ENCODE measurements around the gene RS1.

Gene RS1

DNA sequence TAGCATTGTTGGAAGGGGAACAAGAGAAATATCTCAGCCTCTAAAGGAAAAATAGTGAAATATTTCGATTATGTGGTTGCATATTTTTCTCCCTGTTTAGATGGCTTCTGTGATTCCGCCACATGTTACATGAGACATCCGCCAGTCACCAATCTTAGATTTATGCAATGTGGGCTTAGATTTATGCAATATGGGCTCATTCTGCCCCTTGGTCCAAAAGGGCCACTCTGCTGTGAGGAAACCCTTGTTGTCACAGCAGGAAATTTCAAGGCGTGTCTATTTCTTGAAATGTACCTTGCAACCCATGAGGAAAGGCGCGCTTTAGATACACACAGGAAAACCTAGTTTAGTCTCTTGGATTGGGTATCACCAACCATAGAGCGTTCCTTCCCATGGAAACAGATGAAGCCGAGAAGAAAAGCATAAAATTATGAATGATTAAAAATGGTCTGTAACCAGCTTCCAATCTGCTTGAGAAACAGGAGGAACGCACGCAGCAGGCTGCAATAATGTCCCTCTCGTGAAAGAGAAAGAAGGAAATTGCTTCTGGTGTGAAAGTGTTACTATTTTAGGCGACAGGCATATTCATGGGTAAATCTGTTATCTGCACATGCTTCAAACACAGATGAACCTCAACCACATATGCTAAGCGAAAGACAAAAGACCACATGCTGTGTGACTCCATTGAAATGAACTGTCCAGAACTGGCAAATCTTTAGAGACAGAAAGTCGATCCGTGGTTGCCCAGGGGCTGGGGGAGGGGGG, 3.7 kb downstream of the RS1 start:
- no peak for DNase-seq (ENCODE audit: low read depth)

DNA sequence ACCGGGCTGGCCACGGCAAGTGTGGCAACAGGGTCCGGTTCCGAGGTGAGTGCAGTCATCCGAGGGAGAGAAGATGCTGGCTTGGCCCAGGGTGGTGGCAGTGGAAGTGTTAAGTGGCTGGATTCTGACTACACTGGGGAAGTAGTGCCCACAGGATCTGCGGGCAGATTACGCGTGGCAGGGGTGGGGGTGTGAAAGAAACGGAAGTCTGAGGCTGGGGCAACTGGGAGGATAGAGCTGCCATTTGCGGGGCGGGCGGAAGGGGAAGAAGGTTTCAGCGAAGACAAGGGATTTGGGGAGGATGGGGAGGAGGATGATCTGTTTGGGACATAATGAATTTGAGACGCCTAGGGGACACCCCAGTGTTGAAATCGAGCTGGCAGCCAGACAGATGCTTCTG, 5.3 kb downstream of the RS1 start:
- no peak for DNase-seq (ENCODE audit: low read depth)

DNA sequence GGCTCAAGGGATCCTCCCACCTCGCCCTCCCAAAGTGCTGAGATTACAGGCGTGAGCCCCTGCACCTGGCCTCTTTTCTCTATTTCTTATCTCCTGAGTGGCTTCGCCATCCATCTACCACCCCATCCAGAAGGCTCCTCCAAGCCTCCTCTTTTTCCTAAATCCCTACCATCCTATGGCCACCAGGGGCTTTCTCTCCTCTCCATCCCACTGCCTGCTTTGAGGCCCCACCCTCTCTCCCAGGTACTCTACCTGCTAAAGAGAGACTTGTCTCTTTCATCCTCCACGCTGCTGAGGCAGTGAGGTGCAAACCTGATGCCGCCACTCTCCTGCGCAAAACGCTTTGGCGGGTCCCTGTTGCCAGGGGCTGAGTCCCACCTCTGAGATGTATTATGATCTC, 7.0 kb downstream of the RS1 start:
- DNase-seq (ENCODE audit: low read depth), result no peak

DNA sequence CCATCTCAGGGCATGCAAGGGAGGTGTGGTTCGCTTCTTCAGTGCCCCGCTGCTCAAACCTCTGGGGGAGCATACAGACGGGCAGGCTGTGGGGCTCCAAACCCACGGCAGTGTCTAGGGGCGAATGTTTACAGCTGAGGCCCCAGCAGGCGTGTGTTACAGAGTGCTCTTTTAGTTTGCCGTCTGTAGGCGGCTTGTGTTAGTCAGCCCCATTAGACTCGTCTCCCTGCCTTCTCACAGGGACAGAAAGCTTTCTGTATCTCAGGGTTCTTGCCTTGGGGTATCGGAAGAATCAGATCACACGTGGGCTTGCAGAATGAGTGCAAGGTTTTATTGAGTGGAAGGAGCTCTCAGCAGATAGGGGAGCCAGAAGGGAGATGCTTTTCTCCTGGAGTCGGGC, 10.6 kb downstream of the RS1 start:
- DNase-seq (ENCODE audit: low read depth), result no peak

DNA sequence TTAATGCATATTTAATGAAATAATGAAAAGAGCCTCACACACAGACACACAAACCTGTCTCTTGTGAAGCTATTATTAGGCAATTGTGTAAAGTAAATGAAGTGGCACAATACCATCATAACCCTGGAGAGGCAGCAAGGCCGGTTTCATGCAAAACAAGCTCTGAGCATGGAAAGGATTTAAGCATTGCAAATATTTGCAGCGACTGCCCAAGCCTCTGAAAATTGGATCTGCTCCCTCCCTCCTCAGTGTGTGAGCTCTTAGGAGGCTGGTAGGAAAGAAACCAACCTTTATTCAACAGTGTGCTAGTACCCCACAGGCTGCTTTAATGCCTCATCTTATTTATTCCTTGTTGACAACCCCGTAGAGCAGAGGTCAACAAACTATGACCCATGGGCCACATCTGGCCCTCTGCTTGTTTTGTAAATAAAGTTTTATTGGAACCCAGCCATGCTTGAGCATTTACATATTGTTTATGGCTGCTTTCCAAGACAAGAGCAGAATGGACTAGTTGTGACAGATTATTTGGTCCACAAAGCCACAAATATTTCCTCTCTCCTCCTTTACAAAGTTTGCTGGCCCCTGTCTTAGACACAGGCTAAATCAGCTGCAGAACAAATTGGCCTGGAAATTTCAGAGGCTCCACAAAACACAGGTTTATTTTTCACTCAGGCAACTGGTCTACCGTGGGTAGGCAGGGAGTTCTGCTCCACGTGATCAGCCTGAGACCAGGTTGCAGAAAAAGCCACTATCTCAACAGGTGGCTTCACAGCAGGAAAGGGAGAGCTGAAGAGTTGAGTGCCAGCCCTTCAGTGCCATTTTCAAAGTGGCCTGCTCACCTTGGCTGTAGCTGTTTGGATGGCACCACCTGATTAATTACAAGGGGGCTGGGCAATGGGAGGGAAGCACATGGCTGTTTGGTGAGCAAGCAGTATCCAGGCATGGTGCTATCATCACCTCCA, 16.8 kb downstream of the RS1 start:
- DNase-seq (ENCODE audit: low read depth), result no peak

DNA sequence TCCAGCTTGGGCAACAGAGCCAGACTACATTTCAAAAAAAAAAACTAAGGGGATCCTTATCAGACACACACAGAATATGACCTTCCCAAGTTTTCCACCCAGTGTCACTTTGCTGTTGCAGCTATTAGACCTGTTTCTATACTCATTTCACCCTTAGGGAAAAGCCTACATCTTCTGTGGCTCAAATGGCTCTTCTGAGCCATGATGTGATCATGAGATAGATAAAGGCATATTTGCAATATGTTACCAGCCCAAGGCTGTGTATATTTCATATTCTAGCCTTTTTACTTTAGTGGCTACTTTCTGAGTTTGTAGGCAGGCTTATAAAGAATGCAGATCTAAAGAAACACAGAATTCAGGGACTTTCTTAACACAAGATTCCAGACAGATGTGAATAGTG, 19.3 kb downstream of the RS1 start:
- no peak for DNase-seq (ENCODE audit: low read depth)

DNA sequence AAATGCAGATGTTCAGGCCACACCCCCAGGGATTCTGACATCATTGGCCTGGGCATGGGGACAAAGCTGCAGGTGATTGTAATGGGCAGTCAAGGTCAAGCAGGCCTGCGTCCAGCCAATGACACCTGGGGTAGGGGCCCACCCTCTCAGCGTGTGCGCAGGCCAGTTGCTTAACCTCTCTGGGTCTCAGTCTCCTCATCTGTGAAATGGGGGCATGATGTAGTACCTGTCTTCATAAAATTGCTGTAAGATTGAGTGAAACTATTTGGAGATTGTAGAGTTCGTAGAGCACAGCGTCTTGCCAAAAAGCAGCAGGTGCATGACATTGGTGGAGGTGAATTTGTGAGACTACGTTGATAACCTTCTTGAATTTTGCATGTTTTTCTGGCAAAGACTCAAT, 21.2 kb downstream of the RS1 start:
- DNase-seq (ENCODE audit: low read depth), result no peak

DNA sequence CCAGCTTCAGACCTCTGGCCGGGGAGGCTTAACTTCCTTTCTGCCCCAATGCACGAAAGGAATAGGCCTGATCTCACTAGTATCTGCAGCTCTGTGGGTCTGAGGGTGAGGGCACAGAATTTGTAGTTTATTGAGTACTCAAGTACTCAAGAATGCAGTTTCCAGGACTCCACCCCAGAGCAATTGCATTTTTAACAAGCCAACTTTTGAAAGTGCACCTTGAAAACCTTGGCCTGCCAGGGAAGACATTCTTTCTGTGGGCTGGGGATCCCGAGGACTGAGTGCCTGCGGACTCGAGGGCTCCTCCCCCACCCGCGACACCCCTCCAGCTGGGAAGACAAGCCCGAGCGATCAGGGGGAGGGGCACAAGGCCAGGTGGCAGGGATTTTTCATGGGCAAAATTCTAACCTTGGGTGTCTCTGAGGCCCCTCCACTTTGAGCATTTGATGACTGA, 22.4 kb downstream of the RS1 start:
- DNase-seq (ENCODE audit: low read depth), result no peak

DNA sequence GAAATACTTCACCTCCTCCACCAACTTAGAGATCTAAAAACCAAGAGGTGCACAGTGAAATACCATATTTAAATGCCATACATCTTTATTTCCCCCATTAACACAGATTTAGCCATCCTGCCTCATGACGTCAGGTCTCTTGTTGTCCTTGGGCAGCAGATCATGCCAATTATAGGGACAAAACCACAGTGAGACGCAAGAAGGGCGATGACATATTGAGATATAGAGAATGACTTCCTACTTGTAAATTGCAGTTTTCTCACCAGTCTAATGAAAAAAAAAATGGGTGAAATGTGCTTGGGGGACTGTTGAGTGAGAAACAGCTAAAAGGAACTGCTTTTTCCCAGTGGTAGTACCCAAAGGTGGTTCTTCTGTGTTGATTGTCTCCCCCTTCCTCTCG, 24.3 kb downstream of the RS1 start:
- DNase-seq (ENCODE audit: low read depth), result no peak

DNA sequence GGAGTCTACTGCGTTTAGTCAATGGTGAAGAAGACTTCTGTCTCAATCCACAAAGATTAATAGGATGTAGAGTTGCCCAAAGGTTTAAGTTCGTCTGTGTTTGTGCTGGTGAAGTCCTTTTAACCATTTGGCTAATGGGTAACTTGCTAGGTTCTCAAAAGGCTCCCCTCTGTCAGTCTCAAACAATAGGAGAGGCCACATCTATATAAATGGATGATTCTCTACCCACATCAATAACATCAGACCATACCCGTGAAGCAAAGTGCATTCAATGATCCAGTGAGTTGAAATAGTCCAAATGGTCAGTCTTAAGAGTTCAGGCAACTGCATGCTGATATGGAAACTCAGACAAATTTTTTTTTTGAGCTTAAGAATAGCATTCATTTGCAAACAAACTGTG, 28.1 kb downstream of the RS1 start:
- DNase-seq (ENCODE audit: low read depth), result no peak

DNA sequence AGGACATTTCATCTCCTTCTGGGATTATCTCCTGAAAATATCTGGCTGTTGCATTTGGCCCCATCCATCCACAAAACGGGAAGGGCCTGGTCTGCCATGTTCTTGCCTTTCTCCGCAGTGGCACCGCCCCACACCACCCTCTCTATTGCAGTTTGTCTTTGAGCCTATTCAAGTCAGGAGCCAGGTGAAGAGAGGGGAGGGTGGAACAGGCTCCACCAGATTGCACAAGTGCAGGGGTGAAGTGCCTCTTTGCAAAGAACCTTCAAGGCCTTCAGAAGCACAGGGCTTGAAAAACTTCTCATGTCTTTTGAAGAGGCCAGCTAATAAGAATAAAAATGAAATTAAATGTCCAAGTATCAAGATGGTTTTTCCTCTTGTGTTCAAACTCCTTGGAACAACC, 28.7 kb downstream of the RS1 start:
- no peak for DNase-seq (ENCODE audit: low read depth)

DNA sequence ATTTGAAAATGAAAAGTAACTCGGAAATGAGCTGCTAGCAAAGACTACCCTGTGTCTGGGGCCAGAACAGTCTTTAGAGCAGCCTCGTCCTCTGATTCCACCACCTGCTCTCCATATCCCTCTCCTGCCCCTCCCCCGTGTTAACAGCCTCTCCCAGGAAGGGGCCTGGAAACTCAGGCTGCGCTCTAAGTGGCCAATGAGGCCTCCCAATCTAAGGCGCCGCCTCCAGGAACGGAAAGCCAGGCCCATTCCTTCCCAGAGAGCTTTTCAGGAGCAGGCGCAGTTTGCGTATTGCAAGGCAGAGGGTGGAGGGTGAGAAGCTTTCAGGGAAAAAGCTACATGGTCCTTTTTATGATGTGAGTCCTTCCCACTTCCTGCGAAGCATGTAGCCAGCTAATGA, 31.2 kb downstream of the RS1 start:
- no peak for DNase-seq (ENCODE audit: low read depth)

DNA sequence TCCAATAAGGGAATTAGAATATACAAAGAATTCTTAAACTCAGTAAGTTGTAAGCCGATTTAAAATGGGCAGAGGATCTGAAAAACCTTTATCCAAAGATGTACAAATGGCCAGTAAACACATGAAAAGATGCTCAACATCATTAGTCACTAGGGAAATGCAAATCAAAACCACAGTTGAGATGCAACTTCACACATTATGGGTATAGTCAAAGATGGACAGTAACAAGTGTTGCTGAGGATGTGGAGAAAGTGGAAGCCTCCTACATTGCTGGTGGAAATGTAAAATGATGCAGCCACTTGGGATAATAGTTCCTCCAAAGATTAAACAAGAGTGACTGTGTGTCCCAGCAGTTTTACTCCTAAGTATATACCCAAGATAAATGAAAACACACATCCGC, 32.6 kb downstream of the RS1 start:
- no peak for DNase-seq (ENCODE audit: low read depth)

DNA sequence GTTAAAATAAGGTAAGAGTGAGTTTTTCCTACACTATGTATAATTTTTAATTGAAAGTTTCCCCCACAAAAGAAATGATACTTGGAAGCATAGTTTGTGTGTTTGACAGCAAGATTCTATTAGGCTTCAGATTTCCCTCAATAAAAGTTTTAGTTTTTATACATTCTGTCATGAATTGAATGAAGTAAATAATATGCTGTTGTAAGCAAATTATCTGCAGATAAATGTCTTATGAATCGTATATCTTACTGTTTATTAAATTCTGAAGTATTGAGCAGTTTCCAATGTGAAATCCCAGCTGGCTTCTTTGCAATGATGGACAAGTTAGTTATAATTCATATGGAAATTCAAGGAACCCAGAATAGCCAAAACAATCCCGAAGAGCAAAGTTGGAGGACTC, 33.5 kb downstream of the RS1 start:
- DNase-seq (ENCODE audit: low read depth), result no peak

DNA sequence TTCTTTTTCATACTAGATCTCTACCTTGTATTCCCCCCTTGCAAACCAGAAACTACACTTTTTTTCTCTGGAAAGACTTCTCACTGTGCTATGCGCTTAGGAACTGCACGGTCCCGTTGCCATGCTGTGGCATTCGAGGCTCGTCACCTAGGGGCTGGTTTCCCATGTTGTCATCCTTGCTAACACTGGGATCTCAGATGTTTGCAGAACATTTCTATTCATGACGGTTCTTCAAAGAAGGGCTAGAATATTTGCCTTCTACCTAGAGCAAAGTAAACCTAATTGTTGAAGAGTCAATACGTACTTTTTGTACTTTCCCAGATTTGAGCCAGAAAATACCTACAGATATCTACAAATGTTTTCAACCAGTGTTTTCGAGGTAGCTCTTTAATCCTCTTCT, 41.0 kb downstream of the RS1 start:
- DNase-seq (ENCODE audit: low read depth), result no peak

DNA sequence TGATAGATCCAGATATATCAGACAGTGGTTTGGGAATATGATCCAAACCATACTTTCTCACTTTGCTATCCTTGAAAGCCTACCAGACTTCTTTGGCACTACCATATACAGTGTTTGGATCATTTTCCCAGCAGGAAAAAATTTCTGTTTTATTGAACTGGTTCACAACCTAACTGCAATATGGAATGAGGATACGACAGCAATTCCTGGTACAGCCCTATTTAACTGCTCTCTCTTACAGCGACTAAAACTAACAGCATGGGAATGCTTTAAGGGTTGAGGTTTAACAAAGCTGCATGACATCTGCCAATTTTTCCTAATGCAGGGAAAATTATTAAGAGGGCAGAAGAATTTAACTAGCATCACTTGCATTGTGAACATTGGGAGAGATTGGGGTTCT, 47.3 kb downstream of the RS1 start:
- no peak for DNase-seq (ENCODE audit: low read depth)

DNA sequence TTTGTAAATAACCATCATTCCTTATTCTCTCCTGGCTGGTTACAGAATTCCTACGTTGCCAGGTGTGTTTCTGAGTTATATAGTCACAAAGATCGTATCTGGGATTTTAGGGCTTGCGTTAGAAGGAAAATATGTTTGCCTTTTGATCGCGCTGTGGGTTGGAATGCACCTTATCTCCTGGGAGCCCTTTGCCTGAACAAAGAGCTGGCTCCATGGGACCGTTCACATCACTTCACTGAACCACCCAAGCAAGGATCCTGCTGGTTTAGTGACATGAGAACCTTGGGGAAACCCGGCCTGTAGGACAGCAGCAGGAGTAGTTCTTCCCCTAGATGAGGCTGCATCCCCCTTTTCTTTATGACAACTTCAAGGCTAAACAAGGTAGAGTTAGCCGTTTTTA, 51.6 kb downstream of the RS1 start:
- DNase-seq (ENCODE audit: low read depth), result no peak

DNA sequence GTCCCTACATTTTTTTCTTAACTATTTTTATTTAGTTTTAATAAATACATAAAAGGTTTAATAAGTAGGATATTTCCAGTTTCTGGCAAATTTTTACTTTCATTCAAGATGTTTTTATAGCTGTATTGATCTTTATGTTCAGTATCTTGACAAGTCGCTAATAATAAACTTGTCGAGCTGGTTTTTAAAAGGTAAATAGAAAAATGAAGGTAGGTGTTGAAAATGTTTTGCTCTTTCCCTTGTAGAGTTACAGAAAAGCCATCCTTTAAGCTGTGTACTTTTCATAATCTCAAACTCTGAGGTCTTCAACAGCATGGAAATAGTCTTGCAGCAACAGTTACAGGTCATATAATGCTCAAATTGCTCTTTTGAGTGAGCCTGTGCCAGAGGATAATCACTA, 52.6 kb downstream of the RS1 start:
- no peak for DNase-seq (ENCODE audit: low read depth)

DNA sequence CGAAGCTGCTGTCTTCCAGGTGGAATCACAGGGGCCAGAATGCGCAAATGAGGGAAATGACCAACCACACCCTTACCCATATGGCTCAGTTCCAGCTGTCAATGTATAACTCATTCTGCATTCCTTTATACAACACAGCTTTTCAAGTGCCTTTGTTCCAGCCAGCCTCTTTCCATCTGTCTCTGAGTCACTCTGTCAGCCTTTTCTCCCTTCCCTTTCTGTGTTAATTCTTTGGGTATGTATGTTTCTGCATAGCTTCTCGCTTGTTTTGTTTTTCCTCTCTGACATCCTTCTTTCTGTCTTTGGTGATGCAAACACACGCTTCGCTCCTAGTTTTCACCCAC, 54.5 kb downstream of the RS1 start:
- no peak for DNase-seq (ENCODE audit: low read depth)

DNA sequence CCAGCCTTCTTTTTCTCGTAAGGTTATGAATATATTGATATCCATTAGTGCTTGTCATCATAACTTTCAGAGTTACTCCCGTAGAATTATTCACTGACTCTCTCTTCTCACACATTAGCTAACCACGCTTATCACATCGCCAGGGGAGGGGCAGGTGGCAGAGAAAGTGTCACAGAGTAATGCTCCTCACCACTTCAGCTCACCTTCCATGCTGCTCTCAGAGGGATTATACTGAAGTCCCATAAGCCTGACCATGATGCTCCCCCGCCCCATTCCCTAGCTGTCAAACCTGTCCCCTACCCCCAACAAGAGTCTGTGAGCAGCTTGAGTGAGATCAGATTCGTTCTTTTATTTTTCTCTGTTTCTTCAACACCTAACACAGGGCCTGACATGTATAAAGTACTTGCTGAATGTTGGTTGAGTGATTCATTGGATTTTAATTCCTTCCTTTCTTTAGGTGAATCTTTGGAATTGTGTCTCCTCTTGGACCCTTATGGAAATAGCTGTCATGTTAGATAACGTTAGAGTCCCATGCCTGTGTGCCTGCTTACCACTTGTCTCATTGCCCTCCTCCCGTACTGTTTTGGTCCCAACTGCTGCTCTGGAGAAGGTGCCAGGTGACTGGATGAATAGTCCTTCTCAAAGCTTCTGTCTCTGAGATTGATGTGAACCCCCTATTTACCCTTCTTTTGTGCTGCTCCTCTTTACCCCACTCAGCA, 55.1 kb downstream of the RS1 start:
- DNase-seq (ENCODE audit: low read depth), result no peak

DNA sequence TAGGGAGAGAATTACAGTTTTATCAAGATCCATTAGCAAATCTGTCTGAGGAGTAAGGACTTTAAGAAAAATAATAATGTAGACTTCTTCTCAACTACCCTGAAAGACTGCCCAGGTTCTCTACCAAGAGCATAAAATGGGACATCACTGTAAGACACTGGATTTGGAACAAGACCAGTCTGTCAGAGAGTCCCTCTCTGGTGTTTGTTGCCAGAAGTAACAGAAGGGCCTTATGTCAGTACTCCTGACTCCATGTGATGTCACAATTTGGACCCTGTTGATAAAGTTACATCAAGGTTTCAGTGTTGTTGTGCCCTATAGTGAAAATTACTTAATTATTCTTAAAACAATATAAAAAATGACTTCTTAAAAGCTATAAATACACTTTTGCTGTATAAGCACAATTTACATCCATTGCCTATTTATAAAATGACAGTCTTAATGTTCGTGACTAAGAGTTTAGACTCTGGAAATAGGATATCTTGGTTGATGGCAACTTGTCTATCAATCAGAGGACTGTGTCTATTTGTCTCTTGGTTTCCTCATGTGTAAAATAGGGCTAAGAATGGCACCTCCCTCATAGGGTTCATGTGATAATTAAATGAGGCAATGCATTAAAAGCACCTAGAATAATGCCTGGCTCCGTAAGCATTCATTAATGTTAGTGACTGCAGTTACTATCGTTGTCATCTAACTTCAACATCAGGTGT, 57.8 kb downstream of the RS1 start:
- no peak for DNase-seq (ENCODE audit: low read depth)

DNA sequence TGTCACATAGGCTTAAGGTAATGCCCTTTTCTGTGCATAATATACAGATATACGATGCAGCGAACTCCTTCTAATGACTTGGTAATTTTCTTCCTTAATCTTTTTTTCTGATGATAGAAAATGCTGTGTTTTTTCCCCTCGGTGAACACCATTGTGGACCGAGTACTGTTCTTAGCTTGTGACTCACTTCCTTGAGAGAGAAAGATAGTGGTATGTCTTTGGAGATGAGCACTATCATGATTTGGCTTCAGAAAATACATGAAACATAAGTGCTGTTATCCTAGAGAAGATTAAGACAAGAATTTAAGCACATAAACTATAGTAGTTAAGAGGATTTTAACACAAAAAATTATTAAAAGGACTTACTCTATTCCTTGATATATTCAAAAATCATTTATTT, 63.9 kb downstream of the RS1 start:
- no peak for DNase-seq (ENCODE audit: low read depth)

Data from stimulated activated CD8-positive, alpha-beta memory T cell treated with anti-CD3 and anti-CD28 coated beads, Interleukin-12 subunit alpha, Interleukin-12 subunit beta, amount 100 ng/mL, for 1 hour (primary cell).